Adrenal gland (tissue), 5 donors: ENCODE results near the gene POU5F2.

Experiments used
- POLR2A ChIP-seq, 2 donors: fragments of 450-650 bp; IDR thresholded peaks; one replicate each; pipeline ENCODE4 v1.6.1; 2017; ENCODE audit warnings: antibody characterized with exemption in 2 of 2, mild to moderate bottlenecking in 2 of 2, moderate library complexity in 1 of 2
- TF ChIP-seq, protein P1 (sequence below), 6 experiments: fragments of 450-650 bp in 4 of 6; fragments of 200-600 bp in 2 of 6; sonication (generic) in 1 of 6; IDR thresholded peaks; 1 replicate in 5 of 6; 2 replicates in 1 of 6; pipeline versions ENCODE4 v1.5.1 to v1.8.0; 2016 to 2021; ENCODE audit warnings: antibody characterized with exemption in 6 of 6, mild to moderate bottlenecking in 2 of 6, moderate library complexity in 1 of 6
- donor health status: DM: no; HTN: no; CAD: no.

DNA sequence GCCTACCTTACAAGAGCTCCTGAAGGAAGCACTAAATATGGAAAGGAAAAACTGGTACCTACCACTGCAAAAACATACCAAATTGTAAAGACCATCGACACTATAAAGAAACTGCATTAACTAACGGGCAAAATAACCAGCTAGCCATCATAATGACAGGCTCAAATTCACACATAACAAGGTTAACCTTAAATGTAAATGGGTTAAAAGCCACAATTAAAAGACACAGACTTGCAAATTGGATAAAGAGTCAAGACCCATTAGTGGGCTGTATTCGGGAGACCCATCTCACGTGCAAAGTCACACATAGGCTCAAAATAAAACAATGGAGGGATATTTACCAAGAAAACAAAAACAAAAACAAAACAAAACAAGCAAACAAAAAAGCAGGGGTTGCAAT lies 49.4 kb downstream of the POU5F2 start:
- TF ChIP-seq, protein P1, sequence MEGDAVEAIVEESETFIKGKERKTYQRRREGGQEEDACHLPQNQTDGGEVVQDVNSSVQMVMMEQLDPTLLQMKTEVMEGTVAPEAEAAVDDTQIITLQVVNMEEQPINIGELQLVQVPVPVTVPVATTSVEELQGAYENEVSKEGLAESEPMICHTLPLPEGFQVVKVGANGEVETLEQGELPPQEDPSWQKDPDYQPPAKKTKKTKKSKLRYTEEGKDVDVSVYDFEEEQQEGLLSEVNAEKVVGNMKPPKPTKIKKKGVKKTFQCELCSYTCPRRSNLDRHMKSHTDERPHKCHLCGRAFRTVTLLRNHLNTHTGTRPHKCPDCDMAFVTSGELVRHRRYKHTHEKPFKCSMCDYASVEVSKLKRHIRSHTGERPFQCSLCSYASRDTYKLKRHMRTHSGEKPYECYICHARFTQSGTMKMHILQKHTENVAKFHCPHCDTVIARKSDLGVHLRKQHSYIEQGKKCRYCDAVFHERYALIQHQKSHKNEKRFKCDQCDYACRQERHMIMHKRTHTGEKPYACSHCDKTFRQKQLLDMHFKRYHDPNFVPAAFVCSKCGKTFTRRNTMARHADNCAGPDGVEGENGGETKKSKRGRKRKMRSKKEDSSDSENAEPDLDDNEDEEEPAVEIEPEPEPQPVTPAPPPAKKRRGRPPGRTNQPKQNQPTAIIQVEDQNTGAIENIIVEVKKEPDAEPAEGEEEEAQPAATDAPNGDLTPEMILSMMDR (IDR thresholded peaks at IDR 0.05), result no peak
- TF ChIP-seq POLR2A (IDR thresholded peaks at IDR 0.05), result no peak
